Chondrocyte (in vitro differentiated cells): ENCODE measurements around the gene ZNF417. TPM values are rescaled to one million over a fixed set of nuclear protein-coding genes. Genes with fewer than 3 reads are reported as not detected.
"Not testable (repeated sequence)": the region's sequence is repeated elsewhere in the genome, so short reads cannot be mapped to it uniquely, and the experiment has no call there.

Experiments
- DNase-seq: peaks from one replicate; pipeline ENCODE4 v3.0.0; 2021; ENCODE audit warnings: mixed read lengths, low spot score
- H3K27ac Mint-ChIP-seq: one replicate; pipeline ENCODE4 v1.8.0; 2021; ENCODE audit warnings: mild to moderate bottlenecking, moderate library complexity, mixed read lengths; ENCODE audit not compliant: unreplicated experiment
- H3K27me3 Mint-ChIP-seq: 2 replicates; pipeline ENCODE4 v1.8.0; 2021; ENCODE audit warnings: low read depth, mixed read lengths
- H3K36me3 Mint-ChIP-seq: 2 replicates; pipeline ENCODE4 v1.8.0; 2021; ENCODE audit warnings: low read depth, mixed read lengths
- H3K4me1 Mint-ChIP-seq: 2 replicates; pipeline ENCODE4 v1.8.0; 2021; ENCODE audit warnings: low read depth, mild to moderate bottlenecking, mixed read lengths
- H3K4me3 Mint-ChIP-seq: one replicate; pipeline ENCODE4 v1.8.0; 2021; ENCODE audit warnings: mild to moderate bottlenecking, moderate library complexity, mixed read lengths; ENCODE audit not compliant: unreplicated experiment
- H3K9me3 Mint-ChIP-seq: 2 replicates; pipeline ENCODE4 v1.8.0; 2021; ENCODE audit warnings: low read depth, mixed read lengths
- long read RNA-seq: library from polyadenylated mRNA; stranded (forward); transcript quantifications from one replicate; pipeline ENCODE4 v2.0.0, GENCODE V29; 2021
- total RNA-seq: library from RNA; stranded (reverse); gene quantifications from 3 replicates; pipeline ENCODE4 v1.2.1, GENCODE V29; 2021
- TF ChIP-seq, protein P1 (sequence below): fragments of 200-600 bp; sonication (generic); IDR thresholded peaks from 2 replicates; pipeline ENCODE4 v1.5.0; 2021; ENCODE audit warnings: antibody characterized with exemption, mild to moderate bottlenecking, moderate library complexity

The ZNF417 gene
- total RNA-seq: 12.9 to 24.5 TPM (median 15.0 TPM) in 3 replicates
- long read RNA-seq, partial matches to known transcripts: 0 of 1 reads
- long read RNA-seq, other reads (novel, unspliced or antisense): 1 of 1 reads

DNA sequence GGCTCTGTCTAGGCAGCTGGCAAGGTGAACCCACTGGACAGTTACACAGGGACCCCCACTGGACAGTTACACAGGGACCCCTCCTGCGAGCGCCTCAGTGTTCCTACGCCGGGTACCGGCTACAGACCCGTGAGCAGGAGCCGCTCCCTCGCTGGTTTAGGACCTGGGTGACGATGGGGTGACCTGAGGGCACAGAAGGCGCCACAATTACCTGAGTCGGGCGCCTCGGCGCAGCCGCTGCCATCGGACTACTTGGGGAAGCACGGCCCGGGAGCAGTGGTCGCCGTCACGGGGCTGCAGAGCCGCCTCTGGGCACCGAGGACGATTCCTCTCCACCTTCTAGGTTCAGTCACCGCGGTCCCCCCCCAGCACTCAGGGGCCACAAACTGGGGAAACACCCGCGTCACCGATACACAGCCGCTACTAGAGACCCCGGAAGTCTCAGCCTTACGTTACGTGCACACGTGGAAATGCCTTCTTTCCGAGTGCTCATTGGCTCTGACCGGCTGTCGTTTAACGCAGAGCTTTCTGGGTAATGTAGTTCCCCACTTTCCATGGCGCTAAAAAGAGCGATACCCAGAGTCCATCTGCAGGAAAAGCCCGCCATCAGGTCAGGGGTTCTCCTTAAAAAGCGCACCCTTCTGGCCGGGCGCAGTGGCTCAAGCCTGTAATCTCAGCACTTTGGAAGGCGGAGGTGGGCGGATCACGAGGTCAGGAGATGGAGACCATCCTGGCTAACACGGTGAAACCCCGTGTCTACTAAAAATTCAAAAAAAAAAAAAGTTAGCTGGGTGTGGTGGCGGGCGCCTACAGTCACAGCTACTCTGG lies at the start of gene ZNF417:
TSS of gene ZNF417 (minus strand) at position 425 of the 828 bp plus-strand sequence. CDS start at position 244, 181 bp downstream.
- peaks cover 23% of the 10 kb centered on the region for H3K9me3 Mint-ChIP-seq
- TF ChIP-seq, protein P1, sequence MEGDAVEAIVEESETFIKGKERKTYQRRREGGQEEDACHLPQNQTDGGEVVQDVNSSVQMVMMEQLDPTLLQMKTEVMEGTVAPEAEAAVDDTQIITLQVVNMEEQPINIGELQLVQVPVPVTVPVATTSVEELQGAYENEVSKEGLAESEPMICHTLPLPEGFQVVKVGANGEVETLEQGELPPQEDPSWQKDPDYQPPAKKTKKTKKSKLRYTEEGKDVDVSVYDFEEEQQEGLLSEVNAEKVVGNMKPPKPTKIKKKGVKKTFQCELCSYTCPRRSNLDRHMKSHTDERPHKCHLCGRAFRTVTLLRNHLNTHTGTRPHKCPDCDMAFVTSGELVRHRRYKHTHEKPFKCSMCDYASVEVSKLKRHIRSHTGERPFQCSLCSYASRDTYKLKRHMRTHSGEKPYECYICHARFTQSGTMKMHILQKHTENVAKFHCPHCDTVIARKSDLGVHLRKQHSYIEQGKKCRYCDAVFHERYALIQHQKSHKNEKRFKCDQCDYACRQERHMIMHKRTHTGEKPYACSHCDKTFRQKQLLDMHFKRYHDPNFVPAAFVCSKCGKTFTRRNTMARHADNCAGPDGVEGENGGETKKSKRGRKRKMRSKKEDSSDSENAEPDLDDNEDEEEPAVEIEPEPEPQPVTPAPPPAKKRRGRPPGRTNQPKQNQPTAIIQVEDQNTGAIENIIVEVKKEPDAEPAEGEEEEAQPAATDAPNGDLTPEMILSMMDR: peak; percentile 58
- peaks cover 28% of the 10 kb centered on the region for H3K4me1 Mint-ChIP-seq
- H3K4me3 Mint-ChIP-seq: peak within 1 kb of the TSS; percentile 95
- peak within 1 kb of the TSS; percentile 94 for H3K27ac Mint-ChIP-seq
- H3K36me3 Mint-ChIP-seq: peaks cover 42% of the 10 kb centered on the region
- not testable (repeated sequence) for H3K27me3 Mint-ChIP-seq, DNase-seq

DNA sequence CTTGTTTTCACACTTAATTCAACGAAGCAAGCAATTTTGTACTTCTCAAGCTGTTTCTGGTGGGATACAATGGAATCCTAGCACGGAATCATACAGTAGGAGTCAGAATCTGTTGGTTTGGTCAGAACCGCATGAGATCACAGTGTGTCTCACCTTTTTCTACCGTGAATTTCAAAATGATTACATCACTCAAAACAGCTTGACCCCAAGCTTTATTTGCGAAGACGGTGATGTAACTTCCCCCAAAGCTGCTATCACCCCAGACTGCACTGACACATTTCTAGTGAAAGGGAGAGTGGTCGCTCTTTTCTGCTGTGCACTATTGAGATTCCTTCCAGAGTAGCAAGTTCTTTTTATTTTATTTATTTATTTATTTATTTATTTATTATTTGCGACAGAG lies 48.4 kb upstream of the ZNF417 start:
- H3K4me1 Mint-ChIP-seq: no peaks in the 10 kb centered on the region
- peaks cover 47% of the 10 kb centered on the region for H3K9me3 Mint-ChIP-seq
- H3K36me3 Mint-ChIP-seq: peaks cover 36% of the 10 kb centered on the region
- TF ChIP-seq, protein P1: no peak
- H3K27me3 Mint-ChIP-seq: no peaks in the 10 kb centered on the region
- DNase-seq: no peak
- no peak overlapping the region for H3K27ac Mint-ChIP-seq
- H3K4me3 Mint-ChIP-seq: no peak overlapping the region

DNA sequence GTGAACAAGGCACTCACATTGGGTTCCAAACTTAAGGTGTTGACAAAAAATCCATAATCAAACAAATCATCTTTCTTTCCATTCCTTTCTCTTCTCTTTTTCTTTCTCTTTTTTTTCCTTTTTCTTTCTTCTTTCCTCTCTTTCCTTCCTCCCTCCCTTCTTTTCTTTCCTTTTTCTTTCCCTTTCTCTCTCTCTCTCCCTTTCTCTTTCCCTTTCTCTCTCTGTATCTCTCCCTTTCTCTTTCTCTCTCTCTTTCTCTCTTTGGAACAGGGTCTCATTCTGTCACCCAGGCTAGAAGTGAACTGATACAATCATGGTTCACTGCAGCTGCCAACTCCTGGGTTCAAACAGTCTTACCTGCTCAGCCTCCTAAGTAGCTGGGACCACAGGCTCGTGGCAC lies 45.4 kb upstream of the ZNF417 start:
- no peaks in the 10 kb centered on the region for H3K27me3 Mint-ChIP-seq
- peaks cover 33% of the 10 kb centered on the region for H3K36me3 Mint-ChIP-seq
- TF ChIP-seq, protein P1: no peak
- peaks cover 46% of the 10 kb centered on the region for H3K9me3 Mint-ChIP-seq
- no peak overlapping the region for H3K27ac Mint-ChIP-seq
- no peaks in the 10 kb centered on the region for H3K4me1 Mint-ChIP-seq
- no peak for DNase-seq
- no peak overlapping the region for H3K4me3 Mint-ChIP-seq

- DNase-seq: no peak
- Mint-ChIP-seq H3K4me3 (no peak overlapping the region), H3K27me3 (no peaks in the 10 kb centered on the region), H3K4me1 (no peaks in the 10 kb centered on the region), H3K9me3 (peaks cover 50% of the 10 kb centered on the region), H3K27ac (no peak overlapping the region), H3K36me3 (peaks cover 9% of the 10 kb centered on the region)
- TF ChIP-seq, protein P1: no peak
These were observed 38.6 kb upstream of the ZNF417 start for GRCh38 chr19:57954996-57955395.

DNA sequence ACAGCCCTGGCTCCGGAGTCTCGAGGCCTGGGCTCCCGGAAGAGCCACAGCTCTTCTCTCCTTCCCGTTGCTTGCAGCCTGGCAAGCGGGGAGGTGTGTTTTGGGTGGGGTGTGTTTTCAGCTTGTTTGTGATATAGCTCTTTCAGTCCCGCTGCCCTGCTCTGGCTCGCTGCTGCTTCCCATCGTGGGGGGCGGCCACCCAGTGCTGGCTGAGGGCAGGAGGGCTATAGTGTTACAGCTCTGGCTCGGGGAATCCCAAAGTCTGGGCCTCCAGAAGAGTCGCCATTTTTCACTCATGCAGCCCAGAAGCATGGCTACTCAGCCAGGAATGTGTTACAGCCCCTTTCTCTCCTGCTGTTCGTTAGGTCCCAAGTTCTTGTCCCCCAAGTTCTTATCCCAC lies 33.3 kb upstream of the ZNF417 start:
- no peak for DNase-seq
- Mint-ChIP-seq H3K27ac (no peak overlapping the region), H3K36me3 (peaks cover 3% of the 10 kb centered on the region), H3K9me3 (peaks cover 39% of the 10 kb centered on the region), H3K27me3 (no peaks in the 10 kb centered on the region), H3K4me3 (no peak overlapping the region), H3K4me1 (peaks cover 18% of the 10 kb centered on the region)
- TF ChIP-seq, protein P1: no peak
